GM23338 (cell line): ENCODE measurements around the gene FAM13C. TPM values are rescaled to one million over a fixed set of nuclear protein-coding genes. Genes with fewer than 3 reads are reported as not detected.
A peak's percentile ranks its signal among the peaks of the same experiment; 100 is the strongest.

Experiments used
- ATAC-seq: fragments of 200-7000 bp; cut with Tn5 transposase; 3 replicates; pipeline ENCODE4 v1.9.1; 2020
- DNase-seq: peaks from one replicate; pipeline ENCODE4 v3.0.0-alpha.2; 2015; ENCODE audit warnings: low spot score
- H2AFZ ChIP-seq: fragments of 200-600 bp; sonication (generic); 2 replicates; pipeline ENCODE4 v1.8.0; 2016; ENCODE audit warnings: antibody characterized with exemption, mild to moderate bottlenecking, moderate library complexity
- H3F3A ChIP-seq: fragments of 200-600 bp; sonication (generic); replicated peaks from 2 replicates; pipeline ENCODE4 v1.8.0; 2017; ENCODE audit warnings: antibody characterized with exemption, mixed run types, low read depth
- H3K27ac ChIP-seq: fragments of 200-600 bp; sonication (generic); 2 replicates; pipeline ENCODE4 v1.6.1; 2016; ENCODE audit warnings: low read depth
- H3K27me3 ChIP-seq: fragments of 200-600 bp; sonication (generic); 2 replicates; pipeline ENCODE4 v1.8.0; 2016; ENCODE audit warnings: mild to moderate bottlenecking, mixed run types, moderate library complexity; ENCODE audit not compliant: insufficient read depth
- H3K36me3 ChIP-seq: fragments of 200-600 bp; sonication (generic); 2 replicates; pipeline ENCODE4 v1.8.0; 2016; ENCODE audit warnings: mild to moderate bottlenecking; ENCODE audit not compliant: insufficient read depth
- H3K4me1 ChIP-seq: fragments of 200-600 bp; sonication (generic); 2 replicates; pipeline ENCODE4 v1.8.0; 2016; ENCODE audit warnings: mild to moderate bottlenecking, moderate library complexity; ENCODE audit not compliant: insufficient read depth
- H3K4me2 ChIP-seq: fragments of 200-600 bp; sonication (generic); 2 replicates; pipeline ENCODE4 v1.7.1; 2017; ENCODE audit warnings: mixed run types
- H3K4me3 ChIP-seq: fragments of 200-600 bp; sonication (generic); 2 replicates; pipeline ENCODE4 v1.6.1; 2016; ENCODE audit warnings: mixed run types
- H3K79me2 ChIP-seq: fragments of 200-600 bp; sonication (generic); replicated peaks from 2 replicates; pipeline ENCODE4 v1.8.0; 2017; ENCODE audit warnings: mild to moderate bottlenecking; ENCODE audit not compliant: insufficient read depth
- H3K9me2 ChIP-seq: fragments of 200-600 bp; sonication (generic); 2 replicates; pipeline ENCODE4 v1.8.0; 2017; ENCODE audit not compliant: insufficient read depth
- H4K20me1 ChIP-seq: fragments of 200-600 bp; sonication (generic); replicated peaks from 2 replicates; pipeline ENCODE4 v1.8.0; 2017; ENCODE audit warnings: mild to moderate bottlenecking; ENCODE audit not compliant: insufficient read depth
- H3K27ac Mint-ChIP-seq: 2 replicates; pipeline ENCODE4 v1.8.0; 2020; ENCODE audit warnings: inconsistent platforms, mild to moderate bottlenecking, moderate library complexity, mixed read lengths
- H3K27me3 Mint-ChIP-seq: 3 replicates; pipeline ENCODE4 v1.8.0; 2022; ENCODE audit warnings: low read depth, mild to moderate bottlenecking, moderate library complexity, mixed read lengths, inconsistent platforms; ENCODE audit not compliant: insufficient read depth, poor library complexity
- H3K36me3 Mint-ChIP-seq: 3 replicates; pipeline ENCODE4 v1.8.0; 2021; ENCODE audit warnings: low read depth, mild to moderate bottlenecking, inconsistent platforms, moderate library complexity, mixed read lengths
- H3K4me1 Mint-ChIP-seq: 3 replicates; pipeline ENCODE4 v1.8.0; 2020; ENCODE audit warnings: mild to moderate bottlenecking, inconsistent platforms, mixed read lengths
- H3K4me3 Mint-ChIP-seq: 3 replicates; pipeline ENCODE4 v1.8.0; 2021; ENCODE audit warnings: moderate library complexity, mild to moderate bottlenecking, inconsistent platforms, mixed read lengths
- H3K9me3 Mint-ChIP-seq: 3 replicates; pipeline ENCODE4 v1.8.0; 2020; ENCODE audit warnings: moderate library complexity, mild to moderate bottlenecking, inconsistent platforms, mixed read lengths
- CREB1 ChIP-seq: fragments of 250-450 bp; sonication (Bioruptor Pico); IDR thresholded peaks from 2 replicates; pipeline ENCODE4 v1.5.0; 2020; ENCODE audit warnings: low read depth, mild to moderate bottlenecking, moderate library complexity
- CTCF ChIP-seq, 2 experiments: fragments of 200-600 bp in 1 of 2; sonication (generic) in 1 of 2; conservative IDR thresholded peaks; 2 replicates each; pipeline versions ENCODE4 v1.5.1 to v1.6.1; 2016 to 2017; ENCODE audit warnings: antibody characterized with exemption in 2 of 2, low read depth in 2 of 2, mild to moderate bottlenecking in 2 of 2, moderate library complexity in 1 of 2
- ETS1 ChIP-seq: IDR thresholded peaks from 2 replicates; pipeline ENCODE4 v1.6.1; 2016; ENCODE audit warnings: antibody characterized with exemption
- EZH2 ChIP-seq: fragments of 200-600 bp; sonication (generic); IDR thresholded peaks from one replicate; pipeline ENCODE4 v1.8.0; 2017; ENCODE audit warnings: antibody characterized with exemption, mild to moderate bottlenecking, low read depth; ENCODE audit not compliant: unreplicated experiment
- EZH2phosphoT487 ChIP-seq: fragments of 200-600 bp; sonication (generic); IDR thresholded peaks from one replicate; pipeline ENCODE4 v1.8.1; 2018; ENCODE audit warnings: antibody characterized with exemption; ENCODE audit not compliant: unreplicated experiment
- JUNB ChIP-seq: IDR thresholded peaks from one replicate; pipeline ENCODE4 v1.6.1; 2016; ENCODE audit warnings: antibody characterized with exemption; ENCODE audit not compliant: unreplicated experiment
- NANOG ChIP-seq: IDR thresholded peaks from 2 replicates; pipeline ENCODE4 v1.6.1; 2016; ENCODE audit warnings: antibody characterized with exemption, borderline replicate concordance
- POLR2AphosphoS5 ChIP-seq: IDR thresholded peaks from 2 replicates; pipeline ENCODE4 v1.6.1; 2016; ENCODE audit warnings: antibody characterized with exemption, low read depth
- REST ChIP-seq: IDR thresholded peaks from one replicate; pipeline ENCODE4 v1.6.1; 2018; ENCODE audit warnings: antibody characterized with exemption; ENCODE audit not compliant: unreplicated experiment
- STAT1 ChIP-seq: IDR thresholded peaks from one replicate; pipeline ENCODE4 v1.6.1; 2016; ENCODE audit warnings: antibody characterized with exemption; ENCODE audit not compliant: unreplicated experiment
- ZNF114 ChIP-seq: fragments of 250-450 bp; sonication (Bioruptor Pico); IDR thresholded peaks from 2 replicates; pipeline ENCODE4 v1.5.0; 2020; ENCODE audit warnings: mild to moderate bottlenecking, moderate library complexity
- ZNF331 ChIP-seq: fragments of 250-450 bp; sonication (Bioruptor Pico); IDR thresholded peaks from 2 replicates; pipeline ENCODE4 v1.5.0; 2020; ENCODE audit warnings: low read depth, mild to moderate bottlenecking, moderate library complexity
- ZNF462 ChIP-seq: fragments of 250-450 bp; sonication (Bioruptor Pico); IDR thresholded peaks from 2 replicates; pipeline ENCODE4 v1.5.0; 2020; ENCODE audit warnings: mild to moderate bottlenecking, moderate library complexity
- polyA plus RNA-seq: library from polyadenylated mRNA; unstranded; fragments of >200 nt; fragmentation: Nextera tagmentation; extraction: Ambion mirVana; gene quantifications from 2 replicates; pipeline ENCODE4 v1.2.1, GENCODE V29; 2016
- total RNA-seq: library from RNA; depleted of rRNA; stranded (reverse); fragments of >200 nt; shearing (Covaris generic); gene quantifications from 2 replicates; pipeline ENCODE4 v1.2.3, GENCODE V29; 2014

FAM13C gene
- total and polyA plus RNA-seq, 2 experiments from 2014 or later, result 0.94 to 2.1 TPM

GRCh38 chr10:59375990-59376389, 13.6 kb upstream of the FAM13C start:
- DNase-seq, result peak; percentile 9
- Histone ChIP-seq H3K9me2 (no peaks in the 10 kb centered on the region), H3K27me3 (no peaks in the 10 kb centered on the region), H3K79me2 (no peaks in the 10 kb centered on the region), H3F3A (no peaks in the 10 kb centered on the region), H3K27ac (no peak overlapping the region), H3K4me2 (no peak overlapping the region), H2AFZ (no peak overlapping the region), H4K20me1 (no peaks in the 10 kb centered on the region), H3K36me3 (no peaks in the 10 kb centered on the region), H3K4me1 (no peaks in the 10 kb centered on the region), H3K4me3 (no peak overlapping the region)
- Mint-ChIP-seq H3K36me3 (no peaks in the 10 kb centered on the region), H3K27ac (no peak overlapping the region), H3K4me3 (no peak overlapping the region), H3K27me3 (peaks cover 1% of the 10 kb centered on the region), H3K4me1 (peaks cover 13% of the 10 kb centered on the region), H3K9me3 (no peaks in the 10 kb centered on the region)
- ATAC-seq, result no peak
- TF ChIP-seq ZNF331 (no peak), ZNF462 (CRISPR knock-in tag) (no peak), CTCF (conservative IDR thresholded peaks at IDR 0.05; ENCODE audit: low read depth in 2 of 2) (no peak), EZH2 (no peak), ETS1 (no peak), STAT1 (no peak), EZH2phosphoT487 (no peak), CREB1 (CRISPR knock-in tag) (no peak), REST (no peak), POLR2AphosphoS5 (no peak), JUNB (no peak), ZNF114 (CRISPR knock-in tag) (no peak), NANOG (no peak)
